ENCODE measurements around the gene MALAT1. TPM values are rescaled to one million over a fixed set of nuclear protein-coding genes. Genes with fewer than 3 reads are reported as not detected.
"Not testable (repeated sequence)": the region's sequence is repeated elsewhere in the genome, so short reads cannot be mapped to it uniquely, and the experiment has no call there.

Gene MALAT1
- 2,930 and 8,332 TPM in 2 replicates for total RNA-seq

DNA sequence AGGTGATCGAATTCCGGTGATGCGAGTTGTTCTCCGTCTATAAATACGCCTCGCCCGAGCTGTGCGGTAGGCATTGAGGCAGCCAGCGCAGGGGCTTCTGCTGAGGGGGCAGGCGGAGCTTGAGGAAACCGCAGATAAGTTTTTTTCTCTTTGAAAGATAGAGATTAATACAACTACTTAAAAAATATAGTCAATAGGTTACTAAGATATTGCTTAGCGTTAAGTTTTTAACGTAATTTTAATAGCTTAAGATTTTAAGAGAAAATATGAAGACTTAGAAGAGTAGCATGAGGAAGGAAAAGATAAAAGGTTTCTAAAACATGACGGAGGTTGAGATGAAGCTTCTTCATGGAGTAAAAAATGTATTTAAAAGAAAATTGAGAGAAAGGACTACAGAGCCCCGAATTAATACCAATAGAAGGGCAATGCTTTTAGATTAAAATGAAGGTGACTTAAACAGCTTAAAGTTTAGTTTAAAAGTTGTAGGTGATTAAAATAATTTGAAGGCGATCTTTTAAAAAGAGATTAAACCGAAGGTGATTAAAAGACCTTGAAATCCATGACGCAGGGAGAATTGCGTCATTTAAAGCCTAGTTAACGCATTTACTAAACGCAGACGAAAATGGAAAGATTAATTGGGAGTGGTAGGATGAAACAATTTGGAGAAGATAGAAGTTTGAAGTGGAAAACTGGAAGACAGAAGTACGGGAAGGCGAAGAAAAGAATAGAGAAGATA is at the start of gene MALAT1:
TSS of gene MALAT1 (plus strand) at position 69 of the 736 bp plus-strand sequence.
- peak; percentile 97 for DNase-seq

DNA sequence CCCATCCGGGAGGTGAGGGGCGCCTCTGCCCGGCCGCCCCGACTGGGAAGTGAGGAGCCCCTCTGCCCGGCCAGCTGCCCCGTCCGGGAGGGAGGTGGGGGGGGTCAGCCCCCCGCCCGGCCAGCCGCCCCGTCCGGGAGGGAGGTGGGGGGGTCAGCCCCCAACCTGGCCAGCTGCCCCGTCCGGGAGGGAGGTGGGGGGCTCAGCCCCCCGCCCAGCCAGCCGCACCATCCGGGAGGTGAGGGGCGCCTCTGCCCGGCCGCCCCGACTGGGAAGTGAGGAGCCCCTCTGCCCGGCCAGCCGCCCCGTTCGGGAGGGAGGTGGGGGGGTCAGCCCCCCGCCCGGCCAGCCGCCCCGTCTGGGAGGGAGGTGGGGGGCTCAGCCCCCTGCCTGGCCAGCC is 47.5 kb upstream of the MALAT1 start:
- not testable (repeated sequence) for DNase-seq

DNA sequence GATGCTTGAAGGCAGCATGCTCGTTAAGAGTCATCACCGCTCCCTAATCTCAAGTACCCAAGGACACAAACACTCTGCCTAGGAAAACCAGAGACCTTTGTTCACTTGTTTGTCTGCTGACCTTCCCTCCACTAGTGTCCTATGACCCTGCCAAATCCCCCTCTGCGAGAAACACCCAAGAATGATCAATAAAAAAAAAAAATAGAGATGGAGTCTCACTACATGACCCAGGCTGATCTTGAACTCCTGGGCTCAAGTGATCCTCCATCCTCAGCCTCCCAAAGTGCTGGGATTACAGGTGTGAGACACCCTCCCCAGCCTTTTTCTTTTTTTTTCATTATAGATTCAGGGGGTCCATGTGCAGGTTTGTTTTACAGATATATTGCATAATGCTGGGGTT is 46.6 kb upstream of the MALAT1 start:
- DNase-seq = not testable (repeated sequence)

DNA sequence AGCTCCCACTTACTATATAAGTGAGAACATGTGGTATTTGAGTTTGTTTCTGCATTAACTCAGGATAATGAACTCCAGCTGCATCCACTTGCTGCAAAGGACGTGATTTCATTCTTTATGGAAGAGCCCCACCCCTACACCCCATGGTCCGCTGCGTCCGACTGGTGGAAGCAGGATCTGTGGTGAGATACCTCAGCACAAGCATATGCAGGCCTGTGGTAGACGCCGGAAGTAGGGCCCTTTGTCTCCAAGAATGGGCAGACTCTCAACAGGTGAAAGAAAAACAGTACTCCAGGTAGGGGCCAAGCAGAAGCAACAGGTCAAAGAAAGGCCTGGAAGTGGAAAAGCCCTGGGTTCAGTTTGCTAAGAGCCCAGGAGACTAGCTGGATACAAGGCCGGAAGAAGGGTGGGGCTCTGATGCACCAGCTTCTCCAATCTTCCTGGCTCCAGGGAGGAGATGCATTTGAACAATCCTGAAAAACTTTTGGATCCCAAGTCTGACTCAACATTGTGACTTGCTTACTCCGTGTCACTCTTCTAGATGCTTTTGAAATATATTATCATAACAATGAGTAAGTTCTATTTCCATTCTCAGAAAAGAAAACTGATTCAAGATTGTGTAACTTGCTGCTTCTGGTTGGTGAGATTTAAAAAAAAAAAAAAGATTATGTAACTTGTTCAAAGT is 45.9 kb upstream of the MALAT1 start:
- peak; percentile 68 for DNase-seq

DNA sequence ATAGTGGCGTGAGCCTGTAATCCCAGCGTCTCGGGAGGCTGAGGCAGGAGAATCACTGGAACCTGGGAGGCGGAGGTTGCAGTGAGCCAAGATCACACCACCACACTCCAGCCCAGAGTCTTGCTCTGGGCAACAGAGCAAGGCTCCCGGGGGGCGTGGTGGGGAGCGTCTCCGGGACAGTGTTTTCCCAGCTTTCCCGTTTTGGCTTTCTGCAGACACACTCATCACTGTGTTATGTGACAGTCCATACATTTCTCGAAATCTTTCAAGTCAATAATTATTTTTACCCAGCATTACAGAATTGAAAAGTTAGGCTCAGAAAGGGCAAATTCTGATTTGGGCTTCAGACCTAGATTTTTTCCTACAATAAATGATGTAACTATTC is 44.5 kb upstream of the MALAT1 start:
- no peak for DNase-seq

DNA sequence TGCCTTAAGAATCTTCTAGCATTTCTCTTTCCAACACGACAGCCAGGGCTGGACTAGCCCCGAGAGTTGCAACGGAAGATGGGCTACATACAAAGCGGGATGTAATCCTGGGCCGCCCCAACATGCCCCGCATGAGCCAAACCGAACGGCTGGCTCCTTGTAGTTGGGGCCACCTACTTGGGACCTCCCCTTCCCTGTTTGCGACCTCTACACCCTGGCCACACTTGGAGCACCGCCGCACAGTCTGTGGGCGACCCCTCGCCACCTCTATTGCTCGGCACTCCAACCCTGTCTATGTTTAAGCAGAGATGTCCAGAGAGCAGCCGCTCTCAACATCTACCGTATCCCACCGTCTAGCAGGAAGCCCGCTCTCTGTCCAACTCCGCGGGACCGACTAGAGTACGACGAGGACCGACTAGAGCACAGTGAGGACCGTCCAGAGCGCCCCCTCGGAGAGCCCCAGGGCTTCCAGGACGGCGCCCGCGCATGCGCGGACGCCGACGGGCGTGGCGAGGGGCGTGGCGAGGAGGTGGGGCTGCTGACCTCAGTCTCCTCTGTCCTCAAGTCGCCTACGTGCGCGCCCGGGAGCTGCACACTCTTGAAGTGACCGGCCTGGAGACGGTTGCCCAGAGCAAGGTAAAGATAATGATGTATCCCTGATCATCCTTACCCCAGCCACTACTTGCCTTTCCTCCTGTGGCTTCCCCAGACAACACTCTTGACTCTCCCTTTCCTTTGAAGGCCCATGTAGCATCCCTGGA is 44.0 kb upstream of the MALAT1 start:
- peak; percentile 89 for DNase-seq

DNA sequence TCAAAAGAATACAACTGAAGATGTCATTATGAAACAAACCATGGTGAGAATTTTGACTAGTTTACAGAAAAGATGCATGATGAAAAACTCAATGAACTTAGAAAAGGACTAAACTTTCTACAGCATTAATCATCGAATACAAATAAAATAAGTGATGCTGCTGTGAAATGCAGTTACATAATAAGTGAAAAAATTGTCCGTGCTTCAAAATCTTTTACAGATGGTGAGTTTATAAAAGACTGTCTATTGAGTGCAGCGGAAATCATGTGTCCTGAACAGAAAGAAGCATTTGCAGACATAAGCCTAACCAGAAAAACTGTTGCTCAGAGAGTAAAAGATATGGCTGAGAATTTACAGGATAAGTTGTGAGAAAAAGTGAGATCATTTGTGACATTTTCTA is 42.4 kb upstream of the MALAT1 start:
- no peak for DNase-seq

DNA sequence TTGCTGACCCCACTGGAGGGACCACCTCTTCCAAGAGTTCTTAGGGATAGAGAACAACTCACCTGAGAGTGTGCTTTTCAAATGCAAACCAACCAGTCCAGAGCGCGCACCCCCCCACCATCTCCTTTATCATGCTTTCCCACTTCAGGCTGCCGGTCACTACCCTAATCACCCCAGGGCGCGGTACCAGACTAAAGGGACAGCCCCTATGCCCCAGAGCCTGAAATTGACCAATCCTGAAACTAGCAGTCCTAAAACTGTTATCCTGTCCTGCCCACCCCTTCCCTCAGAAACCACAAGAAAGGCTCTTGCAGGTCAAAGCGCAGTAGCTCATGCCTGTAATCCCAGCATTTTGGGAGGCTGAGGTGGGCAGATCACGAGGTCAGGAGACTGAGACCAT is 39.3 kb upstream of the MALAT1 start:
- DNase-seq = no peak

DNA sequence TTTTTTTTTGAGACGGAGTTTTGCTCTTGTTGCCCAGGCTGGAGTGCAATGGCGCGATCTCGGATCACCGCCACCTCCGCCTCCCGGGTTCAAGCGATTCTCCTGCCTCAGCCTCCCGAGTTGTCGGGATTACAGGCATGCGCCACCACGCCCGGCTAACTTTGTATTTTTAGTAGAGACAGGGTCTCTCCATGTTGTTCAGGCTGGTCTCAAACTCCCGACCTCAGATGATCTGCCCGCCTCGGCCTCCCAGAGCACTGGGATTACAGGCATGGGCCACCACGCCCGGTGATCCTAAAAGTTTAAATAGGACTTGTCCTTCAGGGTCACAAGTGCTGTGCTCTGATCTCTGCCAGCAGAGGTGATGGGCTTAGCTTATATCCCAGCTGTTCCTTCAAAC is 33.4 kb upstream of the MALAT1 start:
- DNase-seq = not testable (repeated sequence)

DNA sequence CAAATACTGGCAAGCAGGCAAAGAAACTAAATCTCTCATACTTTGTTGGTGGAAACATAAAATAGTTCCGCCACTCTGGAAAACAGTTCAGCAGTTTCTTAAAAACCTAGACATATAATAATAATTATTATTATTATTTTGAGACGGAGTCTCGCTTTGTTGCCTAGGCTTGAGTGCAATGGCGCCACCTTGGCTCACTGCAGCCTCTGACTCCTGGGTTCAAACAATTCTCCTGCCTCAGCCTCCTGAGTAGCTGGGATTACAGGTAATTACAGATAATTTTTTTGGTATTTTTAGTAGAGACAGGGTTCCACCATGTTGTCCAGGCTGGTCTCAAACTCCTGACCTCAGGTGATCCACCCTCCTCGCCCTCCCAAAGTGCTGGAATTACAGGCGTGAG is 31.5 kb upstream of the MALAT1 start:
- not testable (repeated sequence) for DNase-seq

DNA sequence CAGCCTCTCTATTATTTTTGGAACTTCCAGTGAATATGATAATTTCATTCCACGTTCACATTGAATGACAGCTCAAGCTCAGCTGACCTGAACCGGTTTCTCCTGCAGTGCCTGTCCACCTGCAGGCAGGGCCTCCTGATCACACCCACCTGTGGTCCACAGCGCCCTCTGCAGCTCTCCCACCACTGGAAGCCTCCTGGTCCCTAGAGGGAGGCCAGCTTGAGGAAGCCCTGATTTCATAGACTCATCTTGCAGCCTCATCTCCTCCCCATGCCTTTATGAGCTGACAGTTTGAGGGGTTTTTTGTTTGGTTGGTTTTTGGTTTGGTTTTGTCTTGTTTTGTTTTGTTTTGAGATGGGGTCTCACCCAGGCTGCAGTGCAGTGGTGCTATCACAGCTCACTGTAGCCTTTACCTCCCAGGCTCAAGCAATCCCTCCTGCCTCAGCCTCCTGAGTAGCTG is 29.9 kb upstream of the MALAT1 start:
- peak; percentile 70 for DNase-seq

DNA sequence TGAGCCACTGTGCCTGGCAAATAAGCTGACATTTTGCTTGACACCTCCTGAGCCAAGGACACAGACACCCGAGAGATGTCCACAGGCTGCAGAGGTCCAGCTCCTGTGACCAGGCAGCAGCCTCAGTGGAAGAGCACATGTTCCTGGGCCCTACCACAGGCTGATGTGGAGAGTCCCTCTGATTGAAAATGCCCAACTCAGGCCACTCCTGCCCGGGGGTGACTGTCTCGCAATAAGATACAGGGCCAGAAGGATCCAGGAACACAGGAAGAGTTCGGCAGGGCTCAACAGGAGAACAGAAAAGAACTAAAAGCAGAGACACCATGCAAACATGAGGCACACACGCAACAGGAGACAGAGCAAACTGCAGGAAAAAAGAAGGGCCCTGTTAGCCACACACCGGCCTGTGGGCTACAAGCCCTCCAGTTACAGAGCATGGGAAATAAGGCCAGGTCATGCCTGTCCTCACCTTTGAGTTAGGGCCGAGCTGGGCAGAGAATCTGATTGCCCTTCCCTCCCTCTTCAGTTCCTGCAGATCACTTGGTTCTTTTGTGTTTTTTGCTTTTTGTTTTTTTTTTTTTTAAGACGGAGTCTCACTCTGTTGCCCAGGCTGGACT is 28.3 kb upstream of the MALAT1 start:
- no peak for DNase-seq

DNA sequence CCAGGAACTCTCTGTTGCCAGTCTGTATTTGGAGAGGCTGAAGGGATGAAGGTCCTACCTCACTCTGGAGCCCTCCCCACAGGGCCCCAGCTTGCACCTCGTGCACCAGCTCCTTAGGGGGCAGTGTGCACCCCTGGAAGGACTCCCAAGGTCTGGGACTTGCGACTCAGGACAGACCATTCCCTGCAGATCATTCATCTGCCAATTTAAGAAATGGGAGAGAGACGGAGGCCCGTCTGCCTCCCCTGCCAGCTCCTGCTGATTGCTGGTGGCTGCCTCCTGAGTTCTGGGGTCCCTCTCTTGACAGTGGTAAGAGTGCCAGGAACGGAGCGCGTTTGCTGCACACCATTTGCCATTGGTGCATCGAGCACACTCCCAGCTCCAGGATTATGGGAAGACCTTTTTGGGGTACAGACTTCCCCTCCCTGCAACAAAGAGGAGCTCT is 27.4 kb upstream of the MALAT1 start:
- peak; percentile 91 for DNase-seq

DNA sequence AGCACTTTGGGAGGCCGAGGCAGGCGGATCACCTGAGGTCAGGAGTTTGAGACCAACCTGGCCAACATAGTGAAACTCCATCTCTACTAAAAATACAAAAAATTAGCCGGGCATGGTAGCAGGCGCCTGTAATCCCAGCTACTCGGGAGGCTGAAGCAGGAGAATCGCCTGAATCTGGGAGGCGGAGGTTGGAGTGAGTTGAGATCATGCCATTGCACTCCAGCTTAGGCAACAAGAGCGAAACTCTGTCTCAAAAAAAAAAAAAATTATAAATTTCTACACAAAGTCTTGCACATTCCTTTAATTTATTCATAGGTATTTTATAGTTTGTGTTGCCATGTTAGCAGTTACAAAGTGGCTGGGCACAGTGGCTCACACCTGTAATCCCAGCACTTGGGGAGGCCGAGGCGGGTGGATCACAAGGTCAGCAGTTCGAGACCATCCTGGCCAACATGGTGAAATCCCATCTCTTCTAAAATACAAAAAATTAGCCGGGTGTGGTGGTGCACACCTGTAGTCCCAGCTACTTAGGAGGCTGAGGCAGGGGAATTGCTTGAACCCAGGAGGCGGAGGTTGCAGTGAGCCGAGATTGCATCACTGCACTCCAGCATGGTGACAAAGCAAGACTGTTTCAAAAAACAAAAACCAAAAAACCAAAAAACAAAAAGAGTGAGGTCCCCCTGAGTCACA is 26.1 kb upstream of the MALAT1 start:
- not testable (repeated sequence) for DNase-seq

DNA sequence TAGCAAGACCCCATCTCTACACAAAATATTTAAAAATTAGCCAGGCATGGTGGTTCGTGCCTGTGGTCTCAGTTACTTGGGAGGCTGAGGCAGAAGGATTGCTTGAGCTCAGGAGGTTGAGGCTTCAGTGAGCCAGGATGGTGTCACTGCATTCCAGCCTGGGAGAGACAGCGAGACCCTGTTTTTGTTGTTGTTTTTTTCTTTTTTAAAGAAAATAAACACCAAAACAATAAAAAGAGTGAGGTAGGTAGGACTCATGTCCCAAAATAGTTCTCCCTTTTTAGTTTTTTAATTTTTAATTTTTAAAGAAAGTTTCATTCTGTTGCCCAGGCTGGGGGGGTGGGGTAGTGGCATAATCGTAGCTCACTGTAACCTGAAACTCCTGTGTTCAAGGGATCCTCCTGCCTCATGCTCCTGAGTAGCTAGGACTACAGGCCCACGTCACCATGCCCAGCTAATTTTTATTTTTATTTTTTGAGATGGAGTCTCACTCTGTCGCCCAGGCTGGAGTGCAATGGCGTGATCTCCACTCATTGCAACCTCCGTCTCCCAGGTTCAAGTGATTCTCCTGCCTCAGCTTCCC is 25.5 kb upstream of the MALAT1 start:
- no peak for DNase-seq

DNA sequence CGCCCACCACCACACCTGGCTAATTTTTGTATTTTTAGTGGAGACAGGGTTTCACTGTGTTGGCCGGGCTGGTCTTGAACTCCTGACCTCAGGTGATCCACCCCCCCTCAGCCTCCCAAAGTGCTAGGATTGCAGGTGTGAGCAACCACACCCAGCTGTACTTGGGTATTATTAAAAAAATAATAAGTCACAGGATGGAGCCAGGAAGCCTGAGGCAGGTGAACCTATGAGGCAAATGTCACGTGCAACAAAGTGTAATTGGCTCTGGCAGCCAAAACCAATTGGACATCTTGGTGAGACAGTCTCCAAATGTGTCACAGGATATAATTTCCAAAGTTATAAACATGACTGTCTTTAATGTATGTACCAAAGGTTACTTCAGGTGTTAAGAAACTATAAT is 24.0 kb upstream of the MALAT1 start:
- DNase-seq = no peak

DNA sequence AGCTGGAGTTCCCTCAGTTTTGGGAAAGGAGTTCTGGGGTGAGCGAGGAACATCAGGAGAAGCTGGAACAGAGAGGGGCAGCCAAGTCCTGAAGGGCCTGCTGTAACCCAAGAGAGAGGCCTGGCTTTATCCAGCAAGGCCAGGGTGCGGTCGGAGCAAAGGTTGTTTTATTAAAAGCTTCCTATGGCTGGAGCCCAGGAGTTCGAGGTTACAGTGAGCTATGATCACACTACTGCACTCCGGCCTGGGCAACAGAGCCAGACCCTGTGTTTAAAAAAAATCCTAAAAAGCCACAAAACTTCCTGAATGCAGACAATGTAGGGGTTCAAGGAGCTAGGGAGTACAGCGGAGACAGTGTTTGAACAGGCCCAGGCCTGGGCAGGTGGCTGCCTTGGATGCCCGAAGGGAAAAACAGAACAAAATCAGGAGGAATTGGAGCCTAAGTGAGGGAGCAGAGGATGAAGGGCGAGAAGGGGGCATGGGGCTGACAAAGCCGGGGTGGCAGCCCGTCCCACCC is 22.2 kb upstream of the MALAT1 start:
- DNase-seq = peak; percentile 37

DNA sequence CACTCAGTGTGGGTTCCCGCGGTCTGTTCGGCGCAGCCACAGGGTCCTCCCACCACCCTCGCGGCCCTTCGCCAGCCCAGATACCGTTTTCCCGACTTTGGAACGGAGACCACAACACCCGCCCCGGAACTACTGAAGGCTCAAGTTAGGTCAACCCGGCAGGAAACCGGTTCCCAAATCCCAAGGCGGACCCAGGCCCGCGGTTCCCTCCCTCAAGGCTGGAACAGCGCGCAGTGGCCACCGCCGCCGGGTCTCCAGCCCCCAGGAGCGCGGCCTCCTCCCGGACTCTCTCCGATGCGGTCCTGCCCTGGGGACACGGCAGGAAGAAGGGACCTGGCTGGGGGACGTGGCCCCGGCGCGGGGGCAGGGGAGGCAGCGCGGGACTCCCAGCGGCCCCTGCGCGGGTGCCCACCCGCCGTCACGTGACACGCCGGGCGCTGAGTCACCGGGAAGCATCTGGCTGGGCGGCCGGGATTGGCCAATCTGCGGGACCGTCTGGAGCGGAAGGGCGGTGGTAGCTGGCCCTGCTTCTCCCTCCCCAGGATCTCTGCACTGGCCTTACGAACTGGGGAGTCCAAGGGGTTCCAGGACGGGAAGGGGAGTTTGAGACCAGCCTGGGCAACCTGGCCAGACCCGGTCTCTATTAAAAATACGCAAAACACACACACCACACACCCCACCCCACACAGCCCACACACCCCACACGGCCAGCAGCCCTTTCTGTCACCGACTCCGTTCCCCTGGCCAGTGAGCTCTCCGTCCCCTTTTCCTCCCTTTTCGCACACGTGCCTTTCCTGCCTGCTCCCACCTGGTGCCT is 21.5 kb upstream of the MALAT1 start:
- DNase-seq = peak; percentile 97

DNA sequence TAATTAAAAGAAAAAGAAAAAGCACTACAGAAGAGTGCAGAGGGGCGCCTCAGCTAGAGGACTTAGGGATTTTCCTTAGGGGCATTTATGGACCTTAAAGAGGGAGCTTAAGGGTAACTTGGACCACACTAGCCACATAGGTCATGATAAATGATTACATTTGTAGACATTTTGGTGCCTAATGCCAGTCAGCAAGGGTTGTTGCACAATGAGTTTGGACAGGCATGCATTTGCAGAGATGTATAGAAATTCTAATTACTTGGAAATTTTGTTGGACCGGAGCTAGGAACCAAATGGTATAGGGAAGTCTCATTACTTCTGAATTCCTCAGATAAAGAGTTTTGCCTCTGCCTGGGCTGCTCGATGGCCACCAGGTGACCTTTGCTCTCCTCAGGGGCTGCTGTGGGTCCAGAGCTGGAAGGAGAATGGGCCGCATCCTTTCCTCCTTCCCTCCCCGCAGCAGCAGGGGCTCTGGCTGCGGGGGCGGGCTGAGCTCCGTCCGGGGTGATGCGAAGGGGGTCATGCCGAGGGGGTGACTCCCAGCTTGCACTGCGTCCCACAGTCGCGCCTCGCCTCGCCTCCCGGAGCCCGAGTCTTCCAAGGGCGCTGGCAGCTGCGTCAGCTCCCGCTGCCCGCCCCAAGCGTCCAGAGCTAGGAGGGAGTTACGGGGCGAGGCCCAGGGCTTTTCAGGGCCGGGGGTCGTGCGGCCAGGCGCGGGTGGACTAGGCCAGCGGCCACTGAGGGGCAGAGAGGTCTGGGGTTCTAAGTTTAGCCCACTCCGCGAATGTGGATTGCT is 20.3 kb upstream of the MALAT1 start:
- no peak for DNase-seq
